Activated naive CD8-positive, alpha-beta T cell treated with anti-CD3 and anti-CD28 coated beads, Interleukin-2, amount 50 U/mL, for 16 hours (primary cell): Measurements from ENCODE around the gene SLC9C1.

Experiments
- DNase-seq: peaks from one replicate; pipeline ENCODE4 v3.0.0-alpha.2; 2020; ENCODE audit warnings: low read depth, low spot score

The SLC9C1 gene

GRCh38 chr3:112293368-112294321 lies at the start of gene SLC9C1:
Gene SLC9C1 (minus strand): TSS chr3:112294216. CDS start chr3:112286791, 7,425 bp downstream.
- DNase-seq = no peak

GRCh38 chr3:112341386-112341785 lies 47.4 kb upstream of the SLC9C1 start:
- no peak for DNase-seq

GRCh38 chr3:112339609-112340008 lies 45.6 kb upstream of the SLC9C1 start:
- no peak for DNase-seq

- DNase-seq = no peak
Observed at GRCh38 chr3:112339134-112339533, 45.1 kb upstream of the SLC9C1 start.

GRCh38 chr3:112338727-112339056 lies 44.7 kb upstream of the SLC9C1 start:
- DNase-seq = no peak

GRCh38 chr3:112338021-112338726 lies 44.2 kb upstream of the SLC9C1 start:
- DNase-seq = no peak

GRCh38 chr3:112335434-112335781 lies 41.4 kb upstream of the SLC9C1 start:
- no peak for DNase-seq

GRCh38 chr3:112334691-112335433 lies 40.8 kb upstream of the SLC9C1 start:
- no peak for DNase-seq

GRCh38 chr3:112333381-112334317 lies 39.6 kb upstream of the SLC9C1 start:
- no peak for DNase-seq

GRCh38 chr3:112333002-112333380 lies 39.0 kb upstream of the SLC9C1 start, which contains the start of gene CD200:
Gene CD200 (plus strand): TSS chr3:112333156. CDS start chr3:112333213, 57 bp downstream.
- DNase-seq = no peak

- no peak for DNase-seq
Observed at GRCh38 chr3:112331851-112332250, 37.8 kb upstream of the SLC9C1 start.

- no peak for DNase-seq
Observed at GRCh38 chr3:112327371-112327951, 33.4 kb upstream of the SLC9C1 start.

- no peak for DNase-seq
Observed at GRCh38 chr3:112321867-112322652, 28.0 kb upstream of the SLC9C1 start.

GRCh38 chr3:112320691-112321090 lies 26.7 kb upstream of the SLC9C1 start:
- DNase-seq = no peak

- no peak for DNase-seq
Observed at GRCh38 chr3:112319516-112320276, 25.7 kb upstream of the SLC9C1 start.

GRCh38 chr3:112315791-112316190 lies 21.8 kb upstream of the SLC9C1 start:
- no peak for DNase-seq

GRCh38 chr3:112314649-112315048 lies 20.6 kb upstream of the SLC9C1 start:
- no peak for DNase-seq

GRCh38 chr3:112308151-112308911 lies 14.3 kb upstream of the SLC9C1 start:
- no peak for DNase-seq
